SK-N-SH treated with all-trans-retinoic acid at 6 μM for 48 hours (cell line): ENCODE measurements around the gene PRDM4.

Source experiments
- RARB ChIP-seq: fragments of 250-450 bp; sonication (Bioruptor Pico); IDR thresholded peaks from 2 replicates; pipeline ENCODE4 v1.8.0; 2021; ENCODE audit warnings: mild to moderate bottlenecking, moderate library complexity
- TF ChIP-seq, protein P1 (sequence below): fragments of 250-450 bp; sonication (Bioruptor Pico); IDR thresholded peaks from 2 replicates; pipeline ENCODE4 v1.5.1; 2021; ENCODE audit warnings: mild to moderate bottlenecking, moderate library complexity
- TF ChIP-seq, protein P2 (sequence below): fragments of 250-450 bp; sonication (Bioruptor Pico); IDR thresholded peaks from 2 replicates; pipeline ENCODE4 v1.8.0; 2020; ENCODE audit warnings: mild to moderate bottlenecking, moderate library complexity, borderline replicate concordance

DNA sequence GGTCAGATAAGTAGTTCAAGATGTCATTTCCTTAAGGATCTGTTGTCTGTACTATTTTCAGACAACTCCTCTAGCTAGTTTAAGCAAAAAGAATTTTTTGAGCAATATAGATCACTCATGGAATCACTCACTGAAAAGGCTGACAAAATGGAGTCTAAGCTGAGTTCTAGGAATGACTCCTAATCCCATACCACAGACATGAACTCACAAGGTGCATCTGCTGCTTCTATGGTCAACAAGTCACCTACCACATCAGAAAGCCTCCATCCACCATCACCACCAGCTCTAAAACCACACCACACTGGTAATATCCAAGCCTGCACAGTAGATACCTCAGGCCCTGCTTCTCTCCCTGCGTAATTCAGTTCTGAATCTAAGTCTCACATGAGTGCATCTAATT, 42.3 kb downstream of the PRDM4 start:
- TF ChIP-seq RARB (CRISPR knock-in tag): no peak
- TF ChIP-seq, protein P1, sequence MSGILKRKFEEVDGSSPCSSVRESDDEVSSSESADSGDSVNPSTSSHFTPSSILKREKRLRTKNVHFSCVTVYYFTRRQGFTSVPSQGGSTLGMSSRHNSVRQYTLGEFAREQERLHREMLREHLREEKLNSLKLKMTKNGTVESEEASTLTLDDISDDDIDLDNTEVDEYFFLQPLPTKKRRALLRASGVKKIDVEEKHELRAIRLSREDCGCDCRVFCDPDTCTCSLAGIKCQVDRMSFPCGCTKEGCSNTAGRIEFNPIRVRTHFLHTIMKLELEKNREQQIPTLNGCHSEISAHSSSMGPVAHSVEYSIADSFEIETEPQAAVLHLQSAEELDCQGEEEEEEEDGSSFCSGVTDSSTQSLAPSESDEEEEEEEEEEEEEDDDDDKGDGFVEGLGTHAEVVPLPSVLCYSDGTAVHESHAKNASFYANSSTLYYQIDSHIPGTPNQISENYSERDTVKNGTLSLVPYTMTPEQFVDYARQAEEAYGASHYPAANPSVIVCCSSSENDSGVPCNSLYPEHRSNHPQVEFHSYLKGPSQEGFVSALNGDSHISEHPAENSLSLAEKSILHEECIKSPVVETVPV (CRISPR knock-in tag): no peak
- TF ChIP-seq, protein P2, sequence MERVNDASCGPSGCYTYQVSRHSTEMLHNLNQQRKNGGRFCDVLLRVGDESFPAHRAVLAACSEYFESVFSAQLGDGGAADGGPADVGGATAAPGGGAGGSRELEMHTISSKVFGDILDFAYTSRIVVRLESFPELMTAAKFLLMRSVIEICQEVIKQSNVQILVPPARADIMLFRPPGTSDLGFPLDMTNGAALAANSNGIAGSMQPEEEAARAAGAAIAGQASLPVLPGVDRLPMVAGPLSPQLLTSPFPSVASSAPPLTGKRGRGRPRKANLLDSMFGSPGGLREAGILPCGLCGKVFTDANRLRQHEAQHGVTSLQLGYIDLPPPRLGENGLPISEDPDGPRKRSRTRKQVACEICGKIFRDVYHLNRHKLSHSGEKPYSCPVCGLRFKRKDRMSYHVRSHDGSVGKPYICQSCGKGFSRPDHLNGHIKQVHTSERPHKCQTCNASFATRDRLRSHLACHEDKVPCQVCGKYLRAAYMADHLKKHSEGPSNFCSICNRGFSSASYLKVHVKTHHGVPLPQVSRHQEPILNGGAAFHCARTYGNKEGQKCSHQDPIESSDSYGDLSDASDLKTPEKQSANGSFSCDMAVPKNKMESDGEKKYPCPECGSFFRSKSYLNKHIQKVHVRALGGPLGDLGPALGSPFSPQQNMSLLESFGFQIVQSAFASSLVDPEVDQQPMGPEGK (CRISPR knock-in tag): no peak
